Lower leg skin (tissue), 4 donors: ENCODE measurements around the gene TMTC2. TPM values are rescaled to one million over a fixed set of nuclear protein-coding genes. Genes with fewer than 3 reads are reported as not detected.

ENCODE experiments used
- DNase-seq, 2 donors: peaks; one replicate each; pipeline ENCODE4 v3.0.0-alpha.2; 2019; ENCODE audit warnings: low spot score in 2 of 2
- H3K4me3 ChIP-seq: fragments of 200-600 bp; sonication (generic); 2 replicates; pipeline ENCODE4 v1.5.1; 2017; ENCODE audit warnings: mild to moderate bottlenecking, low read depth; ENCODE audit not compliant: poor library complexity, severe bottlenecking
- POLR2A ChIP-seq, 2 donors: fragments of 450-650 bp; IDR thresholded peaks; one replicate each; pipeline ENCODE4 v1.6.1; 2016 to 2017; ENCODE audit warnings: antibody characterized with exemption in 2 of 2, mild to moderate bottlenecking in 1 of 2, moderate library complexity in 1 of 2
- WGBS, 2 donors: methylation state at CpG; one replicate each; pipeline ENCODE4 v1.1.5; 2018; 5-methylcytosine and 5-hydroxymethylcytosine counted together
- intact Hi-C: fragments of 100-400 bp; cut with DNase I; formaldehyde crosslinking; loops from one replicate; pipeline ENCODE4 v1.15.0; 2023; ENCODE audit warnings: low total_unique reads
- total RNA-seq, 4 donors: library from RNA; depleted of rRNA; stranded (reverse); fragments of >200 nt; gene quantifications; one replicate each; pipeline ENCODE4 v1.1.0, GENCODE V29; 2016
- TF ChIP-seq, protein P1 (sequence below), 3 donors: fragments of 450-650 bp; IDR thresholded peaks; one replicate each; pipeline ENCODE4 v1.5.1; 2016; ENCODE audit warnings: antibody characterized with exemption in 3 of 3, mild to moderate bottlenecking in 3 of 3, moderate library complexity in 2 of 3

The TMTC2 gene
- total RNA-seq, 4 donors from 2014 or later: 12.9 to 17.4 (median 14.5) TPM

GRCh38 chr12:83147341-83147740 lies 460.6 kb downstream of the TMTC2 start:
- no peak for DNase-seq
- WGBS, 2 donors: 71 to 88% methylated on average over 2 of the region's 2 CpGs
- H3K4me3 ChIP-seq: no peak overlapping the region
- TF ChIP-seq, protein P1, sequence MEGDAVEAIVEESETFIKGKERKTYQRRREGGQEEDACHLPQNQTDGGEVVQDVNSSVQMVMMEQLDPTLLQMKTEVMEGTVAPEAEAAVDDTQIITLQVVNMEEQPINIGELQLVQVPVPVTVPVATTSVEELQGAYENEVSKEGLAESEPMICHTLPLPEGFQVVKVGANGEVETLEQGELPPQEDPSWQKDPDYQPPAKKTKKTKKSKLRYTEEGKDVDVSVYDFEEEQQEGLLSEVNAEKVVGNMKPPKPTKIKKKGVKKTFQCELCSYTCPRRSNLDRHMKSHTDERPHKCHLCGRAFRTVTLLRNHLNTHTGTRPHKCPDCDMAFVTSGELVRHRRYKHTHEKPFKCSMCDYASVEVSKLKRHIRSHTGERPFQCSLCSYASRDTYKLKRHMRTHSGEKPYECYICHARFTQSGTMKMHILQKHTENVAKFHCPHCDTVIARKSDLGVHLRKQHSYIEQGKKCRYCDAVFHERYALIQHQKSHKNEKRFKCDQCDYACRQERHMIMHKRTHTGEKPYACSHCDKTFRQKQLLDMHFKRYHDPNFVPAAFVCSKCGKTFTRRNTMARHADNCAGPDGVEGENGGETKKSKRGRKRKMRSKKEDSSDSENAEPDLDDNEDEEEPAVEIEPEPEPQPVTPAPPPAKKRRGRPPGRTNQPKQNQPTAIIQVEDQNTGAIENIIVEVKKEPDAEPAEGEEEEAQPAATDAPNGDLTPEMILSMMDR (IDR thresholded peaks at IDR 0.05): no peak
- TF ChIP-seq POLR2A (IDR thresholded peaks at IDR 0.05): no peak
- intact Hi-C loops: no loop called here

GRCh38 chr12:83149987-83150386 lies 463.3 kb downstream of the TMTC2 start:
- DNase-seq: no peak
- TF ChIP-seq, protein P1 (IDR thresholded peaks at IDR 0.05): no peak
- TF ChIP-seq POLR2A (IDR thresholded peaks at IDR 0.05): no peak
- no peak overlapping the region for H3K4me3 ChIP-seq
- 90 to 92% methylated on average over 3 of the region's 3 CpGs for WGBS, 2 donors
- intact Hi-C loops: no loop called here

GRCh38 chr12:83150465-83151189 lies 463.9 kb downstream of the TMTC2 start:
- intact Hi-C loops: no loop called here
- DNase-seq: no peak
- no peak overlapping the region for H3K4me3 ChIP-seq
- WGBS, 2 donors: 62 to 67% methylated on average over 3 of the region's 3 CpGs
- TF ChIP-seq POLR2A (IDR thresholded peaks at IDR 0.05): no peak

DNA sequence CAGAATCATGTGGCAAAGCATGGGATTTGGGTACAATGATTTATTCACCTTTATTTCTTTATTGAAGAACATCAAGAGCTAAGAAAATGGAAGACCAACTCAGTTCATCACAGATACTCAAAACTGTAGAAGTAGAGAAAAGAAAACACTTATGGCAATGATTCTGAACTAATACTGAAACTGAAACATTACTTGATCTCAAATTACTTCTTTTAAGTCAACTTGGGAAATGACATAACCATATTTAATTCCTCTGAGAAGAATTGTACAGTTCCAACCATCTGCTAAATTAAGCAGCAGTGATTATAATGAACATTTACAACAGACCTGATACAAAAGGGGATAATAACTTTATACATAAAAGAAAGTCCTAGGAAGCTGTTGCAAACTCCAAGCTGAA lies 466.5 kb downstream of the TMTC2 start:
- TF ChIP-seq, protein P1 (IDR thresholded peaks at IDR 0.05): no peak
- TF ChIP-seq POLR2A (IDR thresholded peaks at IDR 0.05): no peak
- intact Hi-C loops: no loop called here
- no peak overlapping the region for H3K4me3 ChIP-seq
- DNase-seq: no peak

GRCh38 chr12:83156815-83157214 lies 470.1 kb downstream of the TMTC2 start:
- 90 to 91% methylated on average over 5 of the region's 5 CpGs for WGBS, 2 donors

GRCh38 chr12:83157604-83158003 lies 470.9 kb downstream of the TMTC2 start:
- no peak overlapping the region for H3K4me3 ChIP-seq
- DNase-seq: no peak
- 72 to 79% methylated on average over 4 of the region's 4 CpGs for WGBS, 2 donors
- intact Hi-C loops: no loop called here
- TF ChIP-seq, protein P1 (IDR thresholded peaks at IDR 0.05): no peak
- TF ChIP-seq POLR2A (IDR thresholded peaks at IDR 0.05): no peak

More at GRCh38 chr12:83156815-83157214, 470.1 kb downstream of the TMTC2 start:
- no peak for DNase-seq
- TF ChIP-seq, protein P1 (IDR thresholded peaks at IDR 0.05): no peak
- no peak for TF ChIP-seq POLR2A (IDR thresholded peaks at IDR 0.05)
- no peak overlapping the region for H3K4me3 ChIP-seq
- intact Hi-C loops: no loop called here
